ENCODE data around the gene EPS8L3.
"Not testable (repeated sequence)": the region's sequence is repeated elsewhere in the genome, so short reads cannot be mapped to it uniquely, and the experiment has no call there.

DNA sequence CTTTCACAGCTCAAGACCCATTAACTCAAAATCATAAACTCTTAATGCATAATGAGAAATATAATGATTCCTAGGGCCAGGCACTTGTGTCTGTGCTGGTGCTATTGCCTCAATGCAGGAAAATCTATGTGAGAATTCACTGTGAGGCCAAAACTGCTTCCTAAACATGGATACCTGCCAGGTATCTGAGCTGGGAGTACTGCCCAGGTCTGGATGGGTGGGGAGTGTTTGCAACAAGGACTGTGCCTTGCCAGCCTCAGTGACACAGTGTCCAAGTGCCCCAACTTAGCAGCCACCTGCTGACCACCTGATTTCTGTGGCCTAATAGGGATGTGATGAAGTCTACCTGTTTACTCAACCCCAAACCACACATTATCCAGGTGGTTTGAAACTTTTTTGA lies 53.9 kb downstream of the EPS8L3 start:
- TF ChIP-seq KDM1A (IDR thresholded peaks at IDR 0.05; ENCODE audit: borderline replicate concordance); REST (IDR thresholded peaks at IDR 0.05; ENCODE audit: low read depth, low read length); POLR2A (IDR thresholded peaks at IDR 0.05; ENCODE audit: low read depth, low read length); BCL3 (IDR thresholded peaks at IDR 0.05; ENCODE audit: borderline replicate concordance, insufficient read depth, low read depth, low read length, poor library complexity, severe bottlenecking): not testable (repeated sequence)

All from GM12878 (cell line).